Left kidney (tissue), 2 donors: ENCODE measurements around the gene N4BP2. TPM values are rescaled to one million over a fixed set of nuclear protein-coding genes. Genes with fewer than 3 reads are reported as not detected.

Experiments used
- DNase-seq: peaks from one replicate; pipeline ENCODE4 v3.0.0-alpha.2; 2013
- polyA plus RNA-seq: library from polyadenylated mRNA; unstranded; fragments of 120-200 nt; gene quantifications from one replicate; pipeline ENCODE4 v1.2.1, GENCODE V29; 2013; ENCODE audit not compliant: insufficient read length

N4BP2 gene
- polyA plus RNA-seq, 1 donor = 30.9 TPM

DNA sequence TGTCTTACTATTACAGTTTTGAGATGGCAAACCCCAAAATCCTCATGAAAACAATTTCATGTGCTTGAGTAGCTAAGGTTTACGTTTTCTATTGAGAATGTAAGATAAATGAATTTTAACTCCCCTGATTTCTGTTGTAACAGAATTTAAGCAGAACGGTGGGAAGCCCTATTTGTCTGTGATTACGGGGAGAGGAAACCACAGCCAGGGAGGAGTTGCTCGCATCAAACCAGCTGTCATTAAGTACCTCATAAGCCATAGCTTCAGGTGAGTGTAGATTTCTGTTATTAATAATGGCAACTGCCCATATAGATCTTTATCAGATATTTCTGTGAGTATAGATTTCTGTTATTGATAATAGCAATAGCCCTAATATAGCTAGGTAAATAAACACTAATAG is 96.0 kb downstream of the N4BP2 start:
- no peak for DNase-seq

DNA sequence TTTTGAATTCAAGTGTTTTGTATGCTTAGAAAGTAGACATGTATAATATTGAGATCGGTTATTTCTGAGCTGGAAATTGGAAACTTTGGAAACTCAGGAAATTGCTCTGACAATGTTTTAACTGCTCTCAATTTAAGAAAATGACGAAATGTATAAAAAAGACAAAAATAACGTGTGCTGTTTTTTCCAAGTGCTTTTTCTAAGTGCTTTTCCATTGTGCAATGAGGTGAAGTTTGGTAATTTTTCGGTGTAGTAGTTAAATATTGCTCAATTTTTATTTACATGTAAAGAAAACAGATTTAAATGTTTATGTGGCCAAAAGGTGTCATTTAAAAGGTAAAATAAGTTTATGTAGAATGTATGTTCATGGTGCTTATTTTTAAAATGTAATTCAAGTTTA is 100.8 kb downstream of the N4BP2 start:
- no peak for DNase-seq

DNA sequence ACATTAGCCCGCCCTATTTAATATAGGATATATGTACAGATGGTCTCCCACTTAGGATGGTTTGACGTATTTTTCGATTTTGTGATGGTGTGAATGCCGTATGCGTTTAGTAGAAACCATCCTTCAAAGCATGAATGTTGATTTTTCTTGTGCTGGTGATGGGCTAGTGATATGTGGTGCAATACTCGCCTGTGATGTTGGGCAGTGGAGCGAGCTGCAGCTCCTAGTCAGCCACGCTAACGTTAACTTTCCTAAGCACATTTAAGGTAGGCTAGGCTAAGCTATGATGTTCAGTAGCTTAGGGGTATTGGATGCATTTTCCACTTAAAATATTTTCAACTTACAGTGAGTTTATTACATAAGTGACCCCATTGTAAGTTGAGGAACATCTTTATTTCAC is 103.6 kb downstream of the N4BP2 start:
- DNase-seq = no peak

DNA sequence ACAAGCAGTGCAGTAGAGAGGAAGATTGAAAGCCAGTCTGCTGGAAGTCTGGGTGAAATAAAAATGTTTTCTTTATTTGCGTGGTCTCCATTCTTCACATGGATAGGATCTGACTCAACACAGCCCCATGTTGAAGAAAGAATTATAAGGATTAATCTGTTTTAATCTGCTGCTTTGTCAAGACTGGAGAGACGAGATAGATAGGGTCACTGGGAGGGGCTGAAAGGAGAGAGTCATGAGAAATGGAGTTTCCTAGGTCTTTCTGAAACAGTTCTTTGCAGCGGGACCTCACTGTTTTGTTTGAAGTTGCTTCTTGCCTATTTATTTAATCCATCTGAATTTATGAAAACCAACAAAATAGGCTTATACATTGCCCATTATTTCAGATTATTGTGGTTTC is 107.8 kb downstream of the N4BP2 start:
- DNase-seq = no peak

DNA sequence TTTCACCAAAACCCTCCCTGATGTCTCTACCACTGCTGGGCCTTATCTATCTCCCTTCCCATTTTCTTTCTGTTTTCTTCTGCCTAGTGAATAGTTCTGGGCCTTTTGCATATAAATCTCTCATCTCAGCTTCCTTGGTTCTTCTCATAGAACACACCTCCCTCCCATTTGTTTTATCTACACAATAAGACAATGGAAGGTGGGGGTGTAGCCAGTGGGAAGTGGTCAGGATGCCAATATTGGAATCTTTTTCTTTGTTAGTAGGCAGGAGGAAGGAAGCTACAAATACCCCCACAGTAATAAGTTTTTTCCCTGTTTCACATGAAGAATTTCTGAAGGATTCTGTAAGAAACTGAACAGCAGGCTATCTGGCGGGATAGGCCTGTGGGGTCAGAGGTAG is 109.3 kb downstream of the N4BP2 start:
- no peak for DNase-seq

DNA sequence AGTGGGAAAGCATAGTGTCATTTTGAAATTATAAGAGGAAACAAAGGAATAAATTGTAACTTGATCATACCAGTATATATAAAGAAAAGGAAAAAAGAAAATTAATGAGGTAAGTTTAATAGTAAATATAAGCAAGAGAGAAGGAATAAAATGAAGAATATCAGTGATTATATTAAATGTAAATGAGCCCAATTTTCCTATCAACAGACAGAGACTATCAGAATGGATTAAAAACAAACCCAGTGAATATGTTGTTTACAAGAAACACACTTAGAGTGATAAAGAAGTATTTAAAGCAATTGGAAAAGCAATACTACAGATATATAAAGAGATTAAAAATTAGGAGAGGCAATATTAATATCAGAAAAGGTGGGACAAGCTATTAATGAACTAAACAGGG is 111.4 kb downstream of the N4BP2 start:
- no peak for DNase-seq

DNA sequence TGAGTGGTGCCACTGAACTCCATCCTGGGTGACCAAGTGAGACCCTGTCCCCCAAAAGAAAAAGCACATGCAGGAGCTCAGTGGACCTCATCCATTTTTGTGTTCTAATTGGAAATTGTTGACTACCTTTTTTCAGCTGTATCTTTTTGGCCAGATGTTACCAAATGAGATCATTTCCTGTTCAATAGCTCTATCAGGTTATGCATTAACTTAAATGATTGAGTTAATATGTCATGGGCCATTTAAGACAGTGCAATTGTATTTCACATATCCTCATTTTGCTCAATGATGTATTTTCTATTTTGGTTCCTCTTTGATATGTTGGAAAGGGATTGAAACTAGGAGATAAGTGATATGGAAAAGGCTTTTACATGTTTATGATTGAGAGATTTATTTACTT is 113.9 kb downstream of the N4BP2 start:
- no peak for DNase-seq

DNA sequence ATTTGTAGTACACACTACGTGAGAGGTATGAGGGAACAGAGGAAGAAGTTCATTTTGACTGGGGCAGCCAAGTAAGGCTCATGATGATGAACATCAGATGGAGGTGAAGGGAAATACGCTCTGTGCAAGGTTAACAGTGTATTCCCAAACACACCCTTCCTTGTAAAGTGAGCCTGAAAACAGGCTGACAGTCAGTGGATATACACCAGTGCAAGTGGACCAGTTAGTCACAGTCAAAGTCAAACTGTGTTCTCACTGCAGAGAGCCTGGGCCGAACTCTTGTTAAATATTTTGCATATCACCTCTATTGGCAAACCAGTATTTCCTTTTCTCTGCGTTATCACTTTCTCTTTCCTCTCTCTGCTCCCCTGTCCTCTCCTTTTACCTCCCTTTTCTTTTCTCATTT is 116.8 kb downstream of the N4BP2 start:
- DNase-seq = no peak

DNA sequence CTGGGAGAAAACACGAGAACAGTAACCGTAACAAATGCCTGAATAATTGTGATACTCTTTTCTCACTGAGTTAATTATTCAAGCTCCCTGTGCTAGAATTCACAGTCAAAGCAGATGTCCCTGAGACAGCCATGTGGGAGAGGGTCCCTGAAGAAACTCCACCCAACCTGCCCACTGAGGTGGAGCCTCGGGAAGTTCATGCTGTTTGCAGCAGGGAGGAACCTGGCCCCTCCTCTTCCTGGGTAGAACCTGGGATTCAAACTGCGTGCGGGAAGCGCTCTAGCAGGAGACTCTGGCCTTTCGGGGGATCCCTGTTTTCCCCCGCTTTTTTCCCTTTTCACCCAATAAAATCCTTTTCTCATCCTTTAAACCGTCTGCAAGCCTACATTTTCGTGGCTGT is 120.0 kb downstream of the N4BP2 start:
- no peak for DNase-seq

DNA sequence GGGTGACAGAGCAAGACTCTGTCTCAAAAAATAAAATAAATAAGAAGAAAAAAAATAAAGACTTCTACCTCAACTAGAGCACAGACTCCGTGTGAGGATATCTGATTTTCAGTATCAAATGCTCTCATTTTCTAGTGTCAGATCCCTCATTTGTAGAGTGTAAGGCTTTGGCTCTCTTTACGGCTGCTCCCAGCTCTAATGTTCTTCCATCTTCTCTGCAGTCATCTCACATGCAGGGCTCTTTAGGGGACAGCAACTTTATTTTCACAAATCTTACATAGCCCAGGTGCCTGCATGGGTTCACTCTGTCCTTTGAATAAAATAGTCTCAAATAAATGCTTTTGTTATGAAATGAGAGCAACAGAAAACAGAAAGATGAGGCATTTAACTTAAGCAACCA is 120.9 kb downstream of the N4BP2 start:
- no peak for DNase-seq

DNA sequence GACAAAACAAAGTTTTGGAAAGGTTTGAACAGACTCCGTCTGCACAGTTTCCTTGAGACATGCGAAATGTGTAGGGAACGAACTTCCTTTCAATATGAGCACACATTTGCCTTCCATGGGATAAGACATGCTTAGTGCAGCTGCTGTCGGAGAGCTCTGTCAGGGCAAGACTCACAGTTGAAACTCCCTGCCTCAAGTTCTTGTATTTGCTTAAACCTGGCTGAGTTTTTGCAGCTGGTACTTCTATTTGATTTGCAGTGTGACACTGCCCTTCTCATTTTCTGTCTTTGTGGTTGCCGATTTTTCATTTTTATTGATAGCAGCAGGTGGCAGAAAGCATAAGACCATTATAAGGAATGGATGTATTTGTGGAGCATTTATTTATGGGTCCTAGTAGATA is 122.0 kb downstream of the N4BP2 start:
- DNase-seq = no peak

DNA sequence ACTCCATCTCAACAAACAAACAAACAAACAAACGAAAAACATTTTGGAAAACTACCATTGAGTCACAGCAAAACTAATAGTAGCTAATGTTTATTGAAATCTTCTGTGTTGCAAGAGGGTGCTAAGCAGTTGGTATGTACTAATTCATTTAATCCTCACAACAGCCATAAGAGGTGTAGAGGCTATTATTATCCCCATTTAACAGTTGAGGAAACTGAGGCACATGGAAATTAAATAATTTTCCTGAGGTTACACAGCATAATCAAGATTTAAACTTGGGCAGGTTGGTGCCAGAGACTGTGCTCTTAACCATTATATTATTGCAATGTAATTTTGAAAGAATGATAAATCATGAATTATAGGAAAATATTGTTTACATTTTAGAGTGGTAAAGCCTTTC is 122.7 kb downstream of the N4BP2 start:
- no peak for DNase-seq

DNA sequence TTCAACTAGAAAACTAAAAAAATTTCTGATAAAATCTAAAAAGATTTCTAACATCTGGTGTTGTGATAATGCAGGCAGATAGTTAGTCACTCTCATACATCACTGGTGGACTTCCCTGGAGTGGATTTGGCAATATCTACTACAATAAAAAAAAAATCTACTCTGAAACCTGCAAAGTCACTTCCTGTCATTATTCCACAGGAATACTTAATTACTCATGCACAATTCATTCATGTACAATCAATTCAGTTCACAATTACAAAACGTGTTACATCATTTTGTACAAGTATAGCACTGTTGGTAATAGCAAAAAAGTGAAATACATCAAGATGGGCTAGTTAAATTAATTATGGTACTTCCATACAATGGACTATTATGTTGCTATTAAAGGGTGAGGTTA is 123.7 kb downstream of the N4BP2 start:
- DNase-seq = no peak

DNA sequence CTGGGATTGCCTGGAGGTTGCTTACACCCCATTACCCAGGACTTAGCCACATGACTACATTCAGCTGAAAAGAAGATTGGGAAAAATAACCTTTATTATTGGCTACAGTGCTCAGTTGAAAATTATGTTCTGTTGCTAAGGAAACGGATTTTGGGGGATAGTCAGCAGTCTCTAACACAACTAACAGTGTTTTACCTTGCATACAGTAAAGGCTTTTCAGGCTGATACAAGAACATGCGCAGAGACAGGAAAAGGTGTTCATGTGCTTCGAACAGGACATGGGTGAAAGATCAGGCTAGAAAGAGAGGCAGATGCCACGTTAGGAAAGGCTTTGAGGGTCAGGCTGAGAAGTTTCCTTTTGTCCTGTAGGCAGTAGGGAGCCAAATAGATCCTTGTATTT is 125.4 kb downstream of the N4BP2 start:
- no peak for DNase-seq

DNA sequence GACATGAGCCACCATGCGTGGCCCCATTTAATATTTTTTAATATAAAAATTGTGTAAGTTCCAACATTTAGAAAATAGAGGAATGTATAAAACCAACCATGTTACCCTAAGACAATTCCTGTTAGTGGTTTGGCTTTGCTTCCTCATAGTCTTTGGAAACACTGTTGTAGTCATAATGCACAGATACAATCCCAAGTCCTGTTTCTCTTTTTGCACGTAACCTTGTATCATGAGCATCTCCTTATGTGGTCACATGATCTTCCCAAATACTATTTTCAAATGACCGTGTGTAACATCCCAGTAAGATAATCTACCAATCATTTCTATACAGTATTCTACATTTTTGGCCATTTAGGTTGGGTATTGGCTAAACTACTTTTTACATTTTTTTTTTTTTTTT is 126.3 kb downstream of the N4BP2 start:
- DNase-seq = no peak

DNA sequence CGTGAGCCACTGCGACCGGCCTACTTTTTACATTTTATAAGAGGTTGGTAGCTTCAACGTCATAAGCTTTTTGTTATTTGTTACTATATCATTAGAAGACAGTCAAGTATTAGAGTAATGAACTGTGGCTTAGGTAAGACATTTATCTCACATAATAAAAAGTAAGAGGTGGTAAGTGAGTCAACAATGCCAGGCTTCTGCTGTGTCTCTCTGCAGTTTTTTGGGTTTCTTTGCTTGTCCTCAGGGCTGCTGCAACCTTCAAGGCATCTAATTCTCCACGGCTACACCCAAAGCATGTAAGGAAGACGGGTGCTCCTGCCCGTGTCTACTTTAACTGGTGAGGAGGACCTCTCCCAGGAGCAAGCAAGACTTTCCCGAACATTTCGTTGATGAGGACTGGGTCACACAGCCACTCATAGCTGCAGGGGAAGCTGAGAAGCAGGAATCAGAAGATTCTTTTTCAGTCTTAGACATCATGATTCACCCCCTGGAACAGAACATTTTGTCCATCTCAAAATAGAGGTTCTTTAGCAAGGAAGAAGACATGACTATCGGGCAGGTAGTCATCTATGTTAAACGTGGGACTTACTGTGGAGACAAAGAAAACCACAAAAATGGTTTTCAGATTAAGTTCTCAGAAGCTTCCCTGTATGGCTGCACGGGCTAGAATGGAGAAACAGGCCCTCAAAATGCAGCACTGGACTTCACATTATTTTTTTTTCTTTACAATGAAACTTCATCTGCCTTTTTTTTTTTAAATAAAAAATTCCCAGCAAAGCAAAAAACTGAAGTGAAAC is 127.2 kb downstream of the N4BP2 start:
- no peak for DNase-seq

DNA sequence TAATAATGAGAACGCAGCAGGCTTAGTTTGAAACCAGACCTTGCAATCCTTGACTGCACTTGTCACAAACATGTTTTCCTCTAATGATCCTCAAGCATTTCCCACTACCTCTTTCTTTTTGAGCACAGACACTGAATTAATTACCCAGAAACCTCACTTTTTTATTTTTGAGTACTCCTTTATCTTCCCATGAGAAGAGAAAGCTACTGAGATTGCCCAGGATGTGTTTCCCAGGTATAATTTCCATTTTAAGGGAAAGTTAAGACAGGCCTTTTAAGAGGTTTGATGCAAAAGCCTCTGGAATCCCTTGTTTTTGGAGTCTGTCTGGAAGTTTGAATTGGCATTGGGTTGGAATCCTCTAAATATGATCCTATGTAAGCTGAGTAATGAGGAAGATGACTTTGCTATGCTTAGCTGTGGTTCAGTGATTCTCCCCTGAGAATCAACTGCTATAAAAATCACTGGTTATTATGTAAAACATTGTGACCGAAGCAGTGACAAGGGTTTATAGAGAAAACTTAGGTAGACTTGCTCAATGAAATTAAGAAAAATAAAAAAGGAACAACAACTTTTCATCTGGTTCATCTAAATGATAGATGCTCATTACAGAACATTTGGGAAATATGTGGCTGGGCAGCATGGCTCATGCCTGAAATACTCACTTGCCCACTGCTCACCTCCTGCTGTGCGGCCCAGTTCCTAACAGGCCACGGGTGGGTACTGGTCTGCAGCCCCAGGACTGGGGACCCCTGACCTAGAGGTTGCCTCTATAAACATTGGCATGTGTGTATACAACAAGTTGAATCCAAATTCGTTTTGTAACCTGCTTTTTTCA is 129.4 kb downstream of the N4BP2 start:
- no peak for DNase-seq

DNA sequence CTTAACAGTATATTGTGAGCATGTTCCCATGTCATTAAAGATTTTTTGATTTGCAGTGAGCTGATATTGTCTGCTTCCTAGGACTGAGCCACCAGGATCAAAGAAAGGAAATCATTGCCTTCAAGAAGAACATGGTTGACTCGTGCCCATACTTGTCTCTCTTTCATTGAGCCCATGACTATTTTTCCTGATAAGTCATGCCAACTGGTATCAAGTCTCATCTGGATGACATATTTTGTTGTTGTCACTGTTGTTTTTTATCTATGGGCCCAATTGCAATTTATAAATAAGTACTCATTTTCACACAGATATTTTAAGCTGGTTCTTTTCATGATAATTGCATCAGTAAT is 130.0 kb downstream of the N4BP2 start:
- DNase-seq = no peak

DNA sequence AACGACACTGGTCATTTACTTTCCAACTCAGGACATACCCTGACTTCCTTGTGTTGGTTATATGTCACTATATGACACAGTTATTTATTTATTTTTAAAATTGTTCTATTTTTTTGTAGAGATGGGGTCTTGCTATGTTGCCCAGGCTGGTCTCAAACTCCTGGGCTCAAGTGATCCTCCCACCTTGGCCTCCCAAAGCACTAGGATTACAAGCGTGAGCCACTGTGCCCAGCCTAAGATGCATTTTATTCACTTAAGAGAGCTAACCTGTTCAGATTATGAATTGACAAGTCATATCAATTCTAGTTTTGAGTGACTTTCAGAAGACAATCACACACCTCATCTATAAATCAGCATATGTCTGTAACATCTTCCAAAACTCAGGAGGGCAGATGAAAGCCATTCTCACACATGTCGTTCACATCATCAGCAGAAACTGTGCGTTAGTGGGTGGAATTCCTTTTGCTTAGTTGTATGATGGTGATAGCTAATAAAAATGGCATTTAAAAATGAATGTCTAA is 130.8 kb downstream of the N4BP2 start:
- DNase-seq = no peak

DNA sequence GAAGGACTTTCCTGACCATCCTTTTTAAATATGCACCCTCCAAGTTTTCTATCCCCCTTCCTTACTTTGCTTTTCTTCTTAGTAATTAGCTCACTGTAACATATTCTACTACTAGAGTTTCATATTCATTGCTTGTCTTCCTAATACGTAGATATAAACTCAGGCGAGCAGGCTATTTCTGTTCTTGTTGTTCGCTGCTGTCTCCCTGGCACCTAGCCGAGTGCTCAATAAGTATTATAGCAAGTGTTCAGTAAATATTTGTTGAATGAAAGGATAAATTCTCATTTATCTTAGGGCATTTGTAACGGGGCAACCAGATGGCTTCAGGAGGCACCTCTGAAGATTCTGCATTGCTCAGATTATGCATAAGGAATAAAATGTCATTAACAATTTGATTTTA is 133.4 kb downstream of the N4BP2 start:
- DNase-seq = no peak

DNA sequence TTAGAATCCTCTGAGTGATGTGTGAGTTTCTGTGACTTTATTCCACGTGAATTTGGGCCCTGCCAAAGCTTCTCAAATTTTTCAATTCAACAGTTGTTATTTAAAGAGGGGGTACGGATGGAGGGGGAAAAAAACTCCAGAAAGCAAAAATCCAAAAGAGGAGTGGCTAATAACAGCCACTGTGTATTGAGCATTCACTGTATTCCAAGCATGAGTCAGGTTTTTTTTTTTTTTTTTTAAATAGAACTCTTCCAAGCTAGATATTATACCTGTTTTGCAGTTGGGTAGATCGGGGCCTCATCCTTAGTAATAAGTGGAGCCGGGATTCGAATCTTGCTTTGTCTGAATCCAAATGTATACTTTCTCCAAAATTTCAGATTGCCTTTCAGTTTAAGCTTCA is 133.8 kb downstream of the N4BP2 start:
- DNase-seq = no peak

DNA sequence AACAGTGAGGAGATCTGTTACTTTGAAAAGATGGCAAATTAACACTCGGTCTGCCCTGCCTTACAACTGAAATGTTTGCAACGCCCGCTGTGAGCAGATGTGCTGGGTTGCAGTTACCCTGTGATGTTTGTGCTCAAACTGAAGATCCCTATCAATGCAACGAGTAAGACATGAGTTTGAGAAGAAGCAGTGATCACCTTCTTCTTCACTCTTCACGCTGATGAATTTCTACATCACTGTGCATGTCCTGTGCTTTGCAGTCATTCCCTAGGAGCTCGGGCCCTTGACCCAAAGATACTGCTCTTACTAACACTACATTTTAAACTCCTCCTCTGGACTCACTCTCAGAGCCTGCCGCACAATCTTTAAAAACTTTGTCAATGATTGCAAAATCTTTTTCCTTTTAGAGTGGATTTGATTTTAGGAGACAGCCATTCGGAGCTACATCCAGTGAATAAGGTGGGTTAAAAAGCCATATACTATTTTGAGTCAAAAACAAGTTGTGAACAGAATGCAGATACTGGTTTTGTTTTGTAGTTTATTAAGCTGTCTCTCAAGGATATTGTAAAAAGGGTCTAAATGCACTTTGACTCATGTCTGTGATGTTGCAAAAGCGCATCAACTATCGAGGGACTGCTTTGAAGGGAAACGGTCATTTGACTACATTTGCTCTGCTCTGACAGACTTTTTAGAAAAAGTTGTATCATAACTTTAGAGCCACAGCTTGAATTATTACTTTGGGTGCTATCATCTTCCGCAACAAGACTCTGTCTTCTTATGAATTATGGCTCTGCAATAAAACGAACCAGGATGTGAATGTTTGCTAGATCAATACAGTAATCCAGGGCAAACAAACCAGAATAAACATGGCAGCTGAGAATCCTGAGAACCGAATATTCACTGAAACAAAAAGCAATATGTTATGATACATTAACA is 134.5 kb downstream of the N4BP2 start:
- no peak for DNase-seq
